GM12891 (cell line): Measurements from ENCODE around the gene ANXA7.

Source experiments
- PAX5 ChIP-seq: IDR thresholded peaks from 2 replicates; pipeline ENCODE4 v1.6.1; 2011; ENCODE audit warnings: low read length, moderate library complexity, mild to moderate bottlenecking; ENCODE audit not compliant: insufficient read depth, severe bottlenecking
- POLR2A ChIP-seq: IDR thresholded peaks from 2 replicates; pipeline ENCODE4 v1.6.1; 2011; ENCODE audit warnings: low read depth, low read length, control low read depth
- POLR2AphosphoS5 ChIP-seq: IDR thresholded peaks from 2 replicates; pipeline ENCODE4 v1.6.1; 2011; ENCODE audit warnings: low read depth, low read length, control low read depth
- SPI1 ChIP-seq: IDR thresholded peaks from 2 replicates; pipeline ENCODE4 v1.6.1; 2011; ENCODE audit warnings: low read depth, low read length, control low read depth
- TAF1 ChIP-seq: IDR thresholded peaks from 2 replicates; pipeline ENCODE4 v1.6.1; 2011; ENCODE audit warnings: low read depth, low read length, control low read depth

GRCh38 chr10:73333202-73333601 lies 80.7 kb downstream of the ANXA7 start:
- no peak for TF ChIP-seq POLR2A
- TF ChIP-seq POLR2AphosphoS5 = no peak
- no peak for TF ChIP-seq TAF1
- no peak for TF ChIP-seq PAX5
- TF ChIP-seq SPI1 = no peak
